ENCODE measurements around the gene SHMT2.

DNA sequence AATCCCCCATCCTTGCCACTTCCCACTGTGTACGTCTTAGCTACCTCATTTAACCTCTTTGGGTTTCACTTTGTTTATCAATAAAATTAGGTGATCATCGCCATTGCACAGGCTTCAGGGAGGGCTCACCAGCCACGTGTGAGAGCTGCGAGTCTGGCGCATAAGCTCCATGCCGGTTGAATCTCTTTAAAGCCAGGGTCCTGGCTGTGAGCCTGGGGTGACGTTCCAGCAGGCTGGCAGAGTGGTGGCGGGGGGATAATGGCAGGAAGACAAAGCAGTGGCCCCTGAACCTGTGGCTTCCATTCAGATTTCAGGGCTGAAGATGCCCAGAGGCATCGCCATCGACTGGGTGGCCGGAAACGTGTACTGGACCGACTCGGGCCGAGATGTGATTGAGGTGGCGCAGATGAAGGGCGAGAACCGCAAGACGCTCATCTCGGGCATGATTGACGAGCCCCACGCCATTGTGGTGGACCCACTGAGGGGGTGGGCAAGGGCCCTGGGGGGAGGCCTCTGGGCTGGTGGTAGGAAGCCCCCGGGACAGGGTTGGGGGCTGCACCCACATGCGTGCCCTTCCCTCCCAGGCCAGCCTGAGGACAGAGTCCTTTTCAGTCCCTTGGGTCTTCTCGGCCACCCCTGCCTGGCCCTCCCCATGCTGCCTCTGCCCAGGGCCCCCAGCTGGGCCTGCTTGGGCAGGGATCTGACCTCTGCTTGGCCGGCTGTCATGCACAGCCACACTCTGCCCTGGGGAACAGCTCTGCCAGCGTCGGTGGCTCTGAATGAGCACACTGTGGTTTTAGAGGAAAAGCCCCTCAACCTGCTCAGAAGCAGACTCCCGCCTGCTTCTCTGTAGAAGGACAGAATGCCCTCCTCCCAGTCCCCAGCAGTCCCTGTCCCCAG lies 21.5 kb upstream of the SHMT2 start:
- TF ChIP-seq POLR2A (IDR thresholded peaks at IDR 0.05) = no peak
- TF ChIP-seq, protein P1, sequence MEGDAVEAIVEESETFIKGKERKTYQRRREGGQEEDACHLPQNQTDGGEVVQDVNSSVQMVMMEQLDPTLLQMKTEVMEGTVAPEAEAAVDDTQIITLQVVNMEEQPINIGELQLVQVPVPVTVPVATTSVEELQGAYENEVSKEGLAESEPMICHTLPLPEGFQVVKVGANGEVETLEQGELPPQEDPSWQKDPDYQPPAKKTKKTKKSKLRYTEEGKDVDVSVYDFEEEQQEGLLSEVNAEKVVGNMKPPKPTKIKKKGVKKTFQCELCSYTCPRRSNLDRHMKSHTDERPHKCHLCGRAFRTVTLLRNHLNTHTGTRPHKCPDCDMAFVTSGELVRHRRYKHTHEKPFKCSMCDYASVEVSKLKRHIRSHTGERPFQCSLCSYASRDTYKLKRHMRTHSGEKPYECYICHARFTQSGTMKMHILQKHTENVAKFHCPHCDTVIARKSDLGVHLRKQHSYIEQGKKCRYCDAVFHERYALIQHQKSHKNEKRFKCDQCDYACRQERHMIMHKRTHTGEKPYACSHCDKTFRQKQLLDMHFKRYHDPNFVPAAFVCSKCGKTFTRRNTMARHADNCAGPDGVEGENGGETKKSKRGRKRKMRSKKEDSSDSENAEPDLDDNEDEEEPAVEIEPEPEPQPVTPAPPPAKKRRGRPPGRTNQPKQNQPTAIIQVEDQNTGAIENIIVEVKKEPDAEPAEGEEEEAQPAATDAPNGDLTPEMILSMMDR (IDR thresholded peaks at IDR 0.05) = no peak
